Neural progenitor cell (in vitro differentiated cells): ENCODE results near the gene ZNF518A. TPM values are rescaled to one million over a fixed set of nuclear protein-coding genes. Genes with fewer than 3 reads are reported as not detected.

Experiments
- DNase-seq: peaks from one replicate; pipeline ENCODE4 v3.0.0-alpha.2; 2016; ENCODE audit warnings: low spot score
- H2AFZ ChIP-seq: fragments of 200-600 bp; sonication (generic); replicated peaks from 2 replicates; pipeline ENCODE4 v1.6.1; 2016; ENCODE audit warnings: antibody characterized with exemption
- H3F3A ChIP-seq: fragments of 200-600 bp; sonication (generic); 2 replicates; pipeline ENCODE4 v1.6.1; 2016; ENCODE audit warnings: antibody characterized with exemption, low read depth
- H3K27ac ChIP-seq: fragments of 200-600 bp; sonication (generic); 2 replicates; pipeline ENCODE4 v1.5.1; 2016; ENCODE audit warnings: mild to moderate bottlenecking
- H3K27me3 ChIP-seq: fragments of 200-600 bp; sonication (generic); 2 replicates; pipeline ENCODE4 v1.6.1; 2016; ENCODE audit warnings: mild to moderate bottlenecking, moderate library complexity
- H3K36me3 ChIP-seq: fragments of 200-600 bp; sonication (generic); 2 replicates; pipeline ENCODE4 v1.5.1; 2016
- H3K4me1 ChIP-seq: fragments of 200-600 bp; sonication (generic); 2 replicates; pipeline ENCODE4 v1.6.1; 2016; ENCODE audit warnings: mixed run types
- H3K4me2 ChIP-seq: fragments of 200-600 bp; sonication (generic); 2 replicates; pipeline ENCODE4 v1.6.1; 2016
- H3K4me3 ChIP-seq: fragments of 200-600 bp; sonication (generic); 2 replicates; pipeline ENCODE4 v1.5.1; 2016
- H3K79me2 ChIP-seq: fragments of 200-600 bp; sonication (generic); 2 replicates; pipeline ENCODE4 v1.6.1; 2016; ENCODE audit warnings: low read depth
- H3K9ac ChIP-seq: fragments of 200-600 bp; sonication (generic); 2 replicates; pipeline ENCODE4 v1.6.1; 2016
- H3K9me3 ChIP-seq: fragments of 200-600 bp; sonication (generic); 2 replicates; pipeline ENCODE4 v1.5.1; 2016; ENCODE audit warnings: low read depth
- H4K20me1 ChIP-seq: fragments of 200-600 bp; sonication (generic); 2 replicates; pipeline ENCODE4 v1.6.1; 2016; ENCODE audit warnings: low read depth
- H3K27ac Mint-ChIP-seq: 3 replicates; pipeline ENCODE4 v1.8.0; 2021; ENCODE audit warnings: mixed read lengths
- H3K27me3 Mint-ChIP-seq: 2 replicates; pipeline ENCODE4 v1.8.0; 2022; ENCODE audit warnings: low read depth, mild to moderate bottlenecking, inconsistent platforms, moderate library complexity, mixed read lengths; ENCODE audit not compliant: insufficient read depth
- H3K36me3 Mint-ChIP-seq: 3 replicates; pipeline ENCODE4 v1.8.0; 2021; ENCODE audit warnings: mixed read lengths
- H3K4me1 Mint-ChIP-seq: 3 replicates; pipeline ENCODE4 v1.8.0; 2021; ENCODE audit warnings: mixed read lengths
- H3K4me3 Mint-ChIP-seq: 3 replicates; pipeline ENCODE4 v1.8.0; 2021; ENCODE audit warnings: mild to moderate bottlenecking, moderate library complexity, mixed read lengths
- H3K9me3 Mint-ChIP-seq: 3 replicates; pipeline ENCODE4 v1.8.0; 2020; ENCODE audit warnings: mixed read lengths
- CTCF ChIP-seq: fragments of 200-600 bp; sonication (generic); IDR thresholded peaks from 2 replicates; pipeline ENCODE4 v1.5.1; 2017; ENCODE audit warnings: antibody characterized with exemption, mild to moderate bottlenecking
- EZH2 ChIP-seq: fragments of 200-600 bp; sonication (generic); IDR thresholded peaks from 2 replicates; pipeline ENCODE4 v1.6.1; 2017; ENCODE audit warnings: antibody characterized with exemption, mild to moderate bottlenecking, moderate library complexity
- EZH2phosphoT487 ChIP-seq: fragments of 200-600 bp; sonication (generic); IDR thresholded peaks from 2 replicates; pipeline ENCODE4 v1.6.1; 2017; ENCODE audit warnings: antibody characterized with exemption
- total RNA-seq: library from RNA; depleted of rRNA; stranded (reverse); fragments of >200 nt; gene quantifications from 2 replicates; pipeline ENCODE4 v1.2.3, GENCODE V29; 2015; ENCODE audit warnings: low replicate concordance

ZNF518A gene
- total RNA-seq, 1 donor from 2014 or later = 79.9 TPM

GRCh38 chr10:96089116-96089515 is 41.0 kb upstream of the ZNF518A start:
- Mint-ChIP-seq H3K4me1 (no peaks in the 10 kb centered on the region), H3K27ac (no peak overlapping the region), H3K4me3 (no peak overlapping the region), H3K27me3 (no peaks in the 10 kb centered on the region), H3K36me3 (no peaks in the 10 kb centered on the region), H3K9me3 (no peaks in the 10 kb centered on the region)
- H3K4me3 ChIP-seq = no peak overlapping the region
- H3K36me3 ChIP-seq = no peaks in the 10 kb centered on the region
- no peaks in the 10 kb centered on the region for H3K4me1 ChIP-seq
- no peaks in the 10 kb centered on the region for H3K27me3 ChIP-seq
- DNase-seq = no peak
- no peak overlapping the region for H3K9ac ChIP-seq
- H4K20me1 ChIP-seq = no peaks in the 10 kb centered on the region
- no peak overlapping the region for H3K27ac ChIP-seq
- no peak for TF ChIP-seq EZH2phosphoT487
- no peak for TF ChIP-seq EZH2
- TF ChIP-seq CTCF = no peak
- no peak overlapping the region for H3K4me2 ChIP-seq
- no peak overlapping the region for H2AFZ ChIP-seq
- no peaks in the 10 kb centered on the region for H3F3A ChIP-seq
- H3K79me2 ChIP-seq = no peaks in the 10 kb centered on the region
- H3K9me3 ChIP-seq = no peaks in the 10 kb centered on the region

- no peaks in the 10 kb centered on the region for H3K4me1 Mint-ChIP-seq
- DNase-seq = no peak
These were observed 40.2 kb upstream of the ZNF518A start for GRCh38 chr10:96089670-96090462.

GRCh38 chr10:96090463-96090800 is 39.7 kb upstream of the ZNF518A start:
- Mint-ChIP-seq H3K36me3 (no peaks in the 10 kb centered on the region), H3K9me3 (no peaks in the 10 kb centered on the region), H3K27ac (no peak overlapping the region), H3K4me3 (no peak overlapping the region), H3K4me1 (no peaks in the 10 kb centered on the region), H3K27me3 (no peaks in the 10 kb centered on the region)
- no peaks in the 10 kb centered on the region for H3K27me3 ChIP-seq
- DNase-seq = no peak
- no peak overlapping the region for H3K27ac ChIP-seq
- H3K4me1 ChIP-seq = no peaks in the 10 kb centered on the region
- H3K4me3 ChIP-seq = no peak overlapping the region
- H3F3A ChIP-seq = no peaks in the 10 kb centered on the region
- H2AFZ ChIP-seq = no peak overlapping the region
- H3K4me2 ChIP-seq = no peak overlapping the region
- no peak overlapping the region for H3K9ac ChIP-seq
- no peaks in the 10 kb centered on the region for H3K79me2 ChIP-seq
- TF ChIP-seq EZH2phosphoT487 (no peak), EZH2 (no peak), CTCF (no peak)
- H4K20me1 ChIP-seq = no peaks in the 10 kb centered on the region
- H3K9me3 ChIP-seq = no peaks in the 10 kb centered on the region
- no peaks in the 10 kb centered on the region for H3K36me3 ChIP-seq

More at GRCh38 chr10:96089670-96090462, 40.2 kb upstream of the ZNF518A start:
- Mint-ChIP-seq H3K36me3 (no peaks in the 10 kb centered on the region), H3K27ac (no peak overlapping the region), H3K9me3 (no peaks in the 10 kb centered on the region), H3K4me3 (no peak overlapping the region), H3K27me3 (no peaks in the 10 kb centered on the region)
- no peaks in the 10 kb centered on the region for H3K9me3 ChIP-seq
- no peak overlapping the region for H3K27ac ChIP-seq
- TF ChIP-seq EZH2 (no peak), CTCF (no peak), EZH2phosphoT487 (no peak)
- no peaks in the 10 kb centered on the region for H4K20me1 ChIP-seq
- H3F3A ChIP-seq = no peaks in the 10 kb centered on the region
- no peak overlapping the region for H3K4me3 ChIP-seq
- no peaks in the 10 kb centered on the region for H3K79me2 ChIP-seq
- no peaks in the 10 kb centered on the region for H3K4me1 ChIP-seq
- H3K27me3 ChIP-seq = no peaks in the 10 kb centered on the region
- H3K36me3 ChIP-seq = no peaks in the 10 kb centered on the region
- no peak overlapping the region for H2AFZ ChIP-seq
- no peak overlapping the region for H3K4me2 ChIP-seq
- no peak overlapping the region for H3K9ac ChIP-seq
